PC-9 (cell line): ENCODE measurements around the gene RNF157. TPM values are rescaled to one million over a fixed set of nuclear protein-coding genes. Genes with fewer than 3 reads are reported as not detected.
"Not testable (repeated sequence)": the region's sequence is repeated elsewhere in the genome, so short reads cannot be mapped to it uniquely, and the experiment has no call there.

Experiments
- BruUV-seq: library from RNA; stranded (reverse); fragments of 400-500 nt; replicated peaks from 2 replicates; lab custom pipeline; 2021; lab: Mats Ljungman, UMichigan
- CTCF ChIA-PET: fragments of 300-600 bp; sonication (Branson Sonifier 250); formaldehyde crosslinking; loops from one replicate; lab custom pipeline; 2022; ENCODE audit warnings: antibody characterized with exemption; lab: Charles Lee
- POLR2A ChIA-PET: fragments of 300-600 bp; sonication (Branson Sonifier 250); formaldehyde crosslinking; loops from one replicate; lab custom pipeline; 2022; ENCODE audit warnings: antibody characterized with exemption; ENCODE audit not compliant: unreplicated experiment; lab: Charles Lee
- DNase-seq, 2 experiments: peaks; one replicate each; pipeline versions ENCODE4 v3.0.0 to v3.0.0-alpha.2; 2015 to 2022; ENCODE audit warnings: mixed read lengths in 1 of 2
- H2AFZ ChIP-seq: fragments of 200-600 bp; sonication (generic); 2 replicates; pipeline ENCODE4 v1.8.1; 2017; ENCODE audit warnings: antibody characterized with exemption
- H3F3A ChIP-seq: fragments of 200-600 bp; sonication (generic); 2 replicates; pipeline ENCODE4 v1.8.1; 2017; ENCODE audit warnings: antibody characterized with exemption, mild to moderate bottlenecking, low read depth; ENCODE audit not compliant: insufficient read depth
- H3K27ac ChIP-seq: fragments of 200-600 bp; sonication (generic); 2 replicates; pipeline ENCODE4 v1.6.1; 2016; ENCODE audit warnings: mixed run types
- H3K27me3 ChIP-seq: fragments of 200-600 bp; sonication (generic); 2 replicates; pipeline ENCODE4 v1.6.1; 2016; ENCODE audit warnings: low read depth, mixed run types; ENCODE audit not compliant: insufficient read depth
- H3K36me3 ChIP-seq: fragments of 200-600 bp; sonication (generic); 2 replicates; pipeline ENCODE4 v1.6.1; 2016; ENCODE audit warnings: low read depth, mixed run types
- H3K4me1 ChIP-seq: fragments of 200-600 bp; sonication (generic); replicated peaks from 2 replicates; pipeline ENCODE4 v1.6.1; 2016; ENCODE audit warnings: mixed run types; ENCODE audit not compliant: insufficient read depth
- H3K4me2 ChIP-seq: fragments of 200-600 bp; sonication (generic); 2 replicates; pipeline ENCODE4 v1.6.1; 2017; ENCODE audit warnings: mixed run types
- H3K4me3 ChIP-seq: fragments of 200-600 bp; sonication (generic); 2 replicates; pipeline ENCODE4 v1.6.1; 2016; ENCODE audit warnings: mixed run types
- H3K79me2 ChIP-seq: fragments of 200-600 bp; sonication (generic); 2 replicates; pipeline ENCODE4 v1.6.1; 2017; ENCODE audit warnings: low read depth, mixed run types
- H3K9me2 ChIP-seq: fragments of 200-600 bp; sonication (generic); 2 replicates; pipeline ENCODE4 v1.8.1; 2017; ENCODE audit warnings: mild to moderate bottlenecking; ENCODE audit not compliant: insufficient read depth
- H3K9me3 ChIP-seq: fragments of 200-600 bp; sonication (generic); 2 replicates; pipeline ENCODE4 v1.8.1; 2016; ENCODE audit warnings: low read depth; ENCODE audit not compliant: insufficient read depth
- H4K20me1 ChIP-seq: fragments of 200-600 bp; sonication (generic); 2 replicates; pipeline ENCODE4 v1.8.1; 2017; ENCODE audit not compliant: insufficient read depth
- CTCF ChIP-seq: fragments of 200-600 bp; sonication (generic); conservative IDR thresholded peaks from 2 replicates; pipeline ENCODE4 v1.6.1; 2017; ENCODE audit warnings: mixed run types, antibody characterized with exemption, mild to moderate bottlenecking, moderate library complexity
- EZH2 ChIP-seq: fragments of 200-600 bp; sonication (generic); IDR thresholded peaks from 2 replicates; pipeline ENCODE4 v1.8.0; 2017; ENCODE audit warnings: antibody characterized with exemption, low read depth
- intact Hi-C: fragments of 100-400 bp; cut with micrococcal nuclease; formaldehyde crosslinking; loops from one replicate; pipeline ENCODE4 v1.10.0; 2022; ENCODE audit not compliant: unreplicated experiment
- total RNA-seq: library from RNA; stranded (reverse); gene quantifications from 2 replicates; pipeline ENCODE4 v1.2.3, GENCODE V29; 2021

RNF157 gene
- total RNA-seq, 1 experiment from 2014 or later = 7.2 TPM

DNA sequence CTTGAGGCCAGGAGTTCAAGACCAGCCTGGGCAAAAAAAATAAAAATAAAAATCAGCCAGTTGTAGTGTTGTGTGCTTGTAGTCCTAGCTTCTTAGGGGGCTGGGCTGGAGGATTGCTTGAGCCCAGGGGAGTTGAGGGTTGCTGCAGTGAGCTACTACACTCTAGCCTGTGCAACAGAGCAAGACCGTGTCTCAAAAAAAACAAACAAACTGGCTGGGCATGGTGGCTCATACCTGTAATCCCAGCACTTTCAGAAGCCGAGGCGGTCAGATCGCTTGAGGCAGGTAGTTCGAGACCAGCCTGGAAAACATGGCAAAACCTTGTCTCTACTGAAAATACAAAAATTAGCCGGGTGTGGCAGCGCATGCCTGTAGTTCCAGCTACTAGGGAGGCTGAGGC, 19.9 kb upstream of the RNF157 start:
- Histone ChIP-seq H3K9me2 (no peaks in the 10 kb centered on the region), H3K4me3 (no peak overlapping the region), H3K4me1 (peaks cover 64% of the 10 kb centered on the region), H3K79me2 (no peaks in the 10 kb centered on the region), H3K27ac (peak overlapping the region; percentile 87), H2AFZ (no peak overlapping the region), H3F3A (peaks cover 46% of the 10 kb centered on the region), H3K4me2 (peak overlapping the region; percentile 56), H3K9me3 (no peaks in the 10 kb centered on the region), H3K36me3 (no peaks in the 10 kb centered on the region), H3K27me3 (no peaks in the 10 kb centered on the region), H4K20me1 (no peaks in the 10 kb centered on the region)
- no peak for DNase-seq
- no peak for TF ChIP-seq CTCF
- TF ChIP-seq EZH2 = no peak
- ChIA-PET CTCF (interaction anchor here (0.6 kb wide), 1 partner anchor 117 kb away, joined by 3 read pairs; no protein-coding TSS in a partner anchor), POLR2A (no interaction called here)
- BruUV-seq = no TSS peak
- intact Hi-C loops = no loop called here

DNA sequence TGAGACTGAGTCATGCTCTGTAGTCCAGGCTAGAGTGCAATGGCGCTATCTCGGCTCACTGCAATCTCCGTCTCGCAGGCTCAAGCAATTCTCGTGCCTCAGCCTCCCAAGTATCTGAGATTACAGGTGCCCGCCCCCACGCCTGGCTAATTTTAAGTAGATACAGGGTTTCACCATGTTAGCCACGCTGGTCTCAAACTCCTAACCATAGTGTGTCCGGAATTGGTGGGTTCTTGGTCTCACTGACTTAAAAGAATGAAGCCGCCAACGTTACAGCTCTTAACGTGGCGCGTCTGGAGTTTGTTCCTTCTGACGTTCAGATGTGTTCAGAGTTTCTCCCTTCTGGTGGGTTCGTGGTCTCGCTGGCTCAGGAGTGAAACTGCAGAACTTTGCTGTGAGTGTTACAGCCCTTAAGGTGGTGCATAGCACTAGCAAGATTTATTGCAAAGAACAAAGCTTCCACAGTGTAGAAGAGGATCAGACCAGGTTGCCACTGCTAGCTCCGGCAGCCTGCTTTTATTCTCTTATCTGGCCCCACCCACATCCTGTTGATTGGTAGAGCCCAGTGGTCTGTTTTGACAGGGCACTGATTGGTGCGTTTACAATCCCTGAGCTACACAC, 16.2 kb upstream of the RNF157 start:
- intact Hi-C loops, H3K4me3 ChIP-seq, H3K4me2 ChIP-seq, H3K9me3 ChIP-seq, H2AFZ ChIP-seq, H3K9me2 ChIP-seq, H3K36me3 ChIP-seq, BruUV-seq, H4K20me1 ChIP-seq, H3K27ac ChIP-seq, CTCF ChIA-PET, POLR2A ChIA-PET, DNase-seq, H3K27me3 ChIP-seq, H3K79me2 ChIP-seq: not testable (repeated sequence)
- Histone ChIP-seq H3K4me1 (peaks cover 58% of the 10 kb centered on the region), H3F3A (peaks cover 45% of the 10 kb centered on the region)

DNA sequence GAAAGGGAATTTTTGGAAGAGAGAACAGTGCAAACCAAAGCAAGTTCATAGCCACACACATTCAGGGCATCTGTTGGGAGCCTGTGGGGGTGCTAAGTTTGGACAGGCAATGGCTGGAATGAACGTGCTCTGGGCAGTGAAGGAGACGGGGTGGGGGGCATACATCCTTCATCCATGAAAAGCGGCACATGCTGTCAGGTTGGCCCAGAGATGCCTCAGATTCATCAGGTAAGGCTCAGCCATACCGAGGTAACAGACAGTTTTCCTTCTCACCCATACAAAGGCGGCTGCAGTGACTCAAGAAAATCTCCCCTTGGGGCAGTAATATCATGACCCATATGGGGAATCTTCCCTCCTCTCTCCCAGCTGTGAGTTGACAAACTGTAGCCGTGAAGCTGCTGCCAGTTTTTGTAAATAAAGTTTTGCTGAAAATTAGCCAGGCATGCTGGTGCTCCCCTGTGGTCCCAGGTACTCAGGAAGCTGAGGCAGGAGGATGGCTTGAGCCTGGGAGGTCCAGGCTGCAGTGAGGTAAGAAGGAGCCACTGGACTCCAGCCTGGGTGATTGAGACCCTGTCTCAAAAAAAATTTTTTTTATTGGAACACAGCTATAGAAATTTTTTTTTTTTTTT, 15.6 kb upstream of the RNF157 start:
- POLR2A ChIA-PET = no interaction called here
- CTCF ChIA-PET = no interaction called here
- intact Hi-C loops = no loop called here
- no peaks in the 10 kb centered on the region for H3K36me3 ChIP-seq
- H3K4me3 ChIP-seq = no peak overlapping the region
- H3K27ac ChIP-seq = no peak overlapping the region
- BruUV-seq = no TSS peak
- peaks cover 52% of the 10 kb centered on the region for H3F3A ChIP-seq
- no peaks in the 10 kb centered on the region for H3K79me2 ChIP-seq
- DNase-seq = no peak
- H3K9me3 ChIP-seq = no peaks in the 10 kb centered on the region
- no peak overlapping the region for H2AFZ ChIP-seq
- no peaks in the 10 kb centered on the region for H3K27me3 ChIP-seq
- no peaks in the 10 kb centered on the region for H3K9me2 ChIP-seq
- H3K4me1 ChIP-seq = peaks cover 58% of the 10 kb centered on the region
- no peaks in the 10 kb centered on the region for H4K20me1 ChIP-seq
- TF ChIP-seq EZH2 (no peak), CTCF (no peak)
- no peak overlapping the region for H3K4me2 ChIP-seq
